ENCODE measurements around the gene SLC6A9.

Gene SLC6A9

GRCh38 chr1:44048532-44049215 is 17.4 kb upstream of the SLC6A9 start:
- DNase-seq (ENCODE audit: low read depth): no peak

GRCh38 chr1:44047131-44047530 is 15.9 kb upstream of the SLC6A9 start:
- DNase-seq (ENCODE audit: low read depth): no peak

- DNase-seq (ENCODE audit: low read depth): no peak
These were observed 13.8 kb upstream of the SLC6A9 start for GRCh38 chr1:44045064-44045463.

- no peak for DNase-seq (ENCODE audit: low read depth)
These were observed 13.0 kb upstream of the SLC6A9 start for GRCh38 chr1:44044071-44044801.

- no peak for DNase-seq (ENCODE audit: low read depth)
These were observed 12.2 kb upstream of the SLC6A9 start for GRCh38 chr1:44043176-44044070.

GRCh38 chr1:44040846-44041245 is 9.6 kb upstream of the SLC6A9 start:
- no peak for DNase-seq (ENCODE audit: low read depth)

GRCh38 chr1:44040418-44040817 is 9.2 kb upstream of the SLC6A9 start:
- no peak for DNase-seq (ENCODE audit: low read depth)

GRCh38 chr1:44038876-44039657 is 7.8 kb upstream of the SLC6A9 start:
- no peak for DNase-seq (ENCODE audit: low read depth)

GRCh38 chr1:44037154-44037553 is 5.9 kb upstream of the SLC6A9 start:
- DNase-seq (ENCODE audit: low read depth): no peak

GRCh38 chr1:44036409-44037139 is 5.3 kb upstream of the SLC6A9 start:
- peak; percentile 51 for DNase-seq (ENCODE audit: low read depth)

GRCh38 chr1:44035726-44036408 is 4.6 kb upstream of the SLC6A9 start:
- no peak for DNase-seq (ENCODE audit: low read depth)

- DNase-seq (ENCODE audit: low read depth): no peak
These were observed 3.9 kb upstream of the SLC6A9 start for GRCh38 chr1:44034976-44035716.

GRCh38 chr1:44034423-44034822 is 3.2 kb upstream of the SLC6A9 start:
- no peak for DNase-seq (ENCODE audit: low read depth)

- no peak for DNase-seq (ENCODE audit: low read depth)
These were observed 2.5 kb upstream of the SLC6A9 start for GRCh38 chr1:44033756-44034155.

GRCh38 chr1:44033041-44033575 is 1.8 kb upstream of the SLC6A9 start:
- DNase-seq (ENCODE audit: low read depth): no peak

- DNase-seq (ENCODE audit: low read depth): no peak
These were observed 1.0 kb upstream of the SLC6A9 start for GRCh38 chr1:44032170-44032790.

GRCh38 chr1:44030605-44031251 is 534 bp downstream of the SLC6A9 start:
- no peak for DNase-seq (ENCODE audit: low read depth)

GRCh38 chr1:44029911-44030604 is 1.2 kb downstream of the SLC6A9 start:
- DNase-seq (ENCODE audit: low read depth): peak; percentile 79

Measured in fibroblast of the conjunctiva (primary cell).